A673 (cell line): ENCODE measurements around the gene TGM2.

Experiments
- EZH2 ChIP-seq: fragments of 200-600 bp; sonication (generic); IDR thresholded peaks from 2 replicates; pipeline ENCODE4 v1.6.1; 2017; ENCODE audit warnings: borderline replicate concordance, low read depth, mild to moderate bottlenecking, mixed read lengths, antibody characterized with exemption, low read length; ENCODE audit not compliant: poor library complexity, severe bottlenecking
- TF ChIP-seq, protein P1 (sequence below): fragments of 300-800, 200-600 bp; sonication (generic); conservative IDR thresholded peaks from 2 replicates; pipeline ENCODE4 v1.5.1; 2017; ENCODE audit warnings: low read depth, mild to moderate bottlenecking, antibody characterized with exemption, low read length, moderate library complexity, mixed read lengths

DNA sequence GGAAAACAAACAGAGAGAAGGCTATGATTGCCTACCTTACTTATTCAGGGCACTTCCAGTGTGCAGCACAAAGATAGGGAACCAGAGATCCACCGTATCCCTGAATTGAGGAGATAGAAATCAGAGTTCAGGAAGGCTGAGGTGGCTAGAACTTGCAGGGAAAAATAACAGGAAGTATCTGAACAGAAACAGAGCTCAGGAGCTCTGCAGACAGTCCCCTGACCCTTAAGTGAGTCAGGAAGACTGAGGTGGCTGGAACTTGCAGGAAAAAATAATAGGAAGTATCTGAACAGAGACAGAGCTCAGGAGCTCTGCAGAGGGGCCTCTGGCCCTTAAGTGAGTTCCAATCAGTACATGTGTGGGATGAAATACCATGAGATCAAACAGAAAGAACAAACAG lies 66.1 kb downstream of the TGM2 start:
- TF ChIP-seq EZH2, result no peak
- TF ChIP-seq, protein P1, sequence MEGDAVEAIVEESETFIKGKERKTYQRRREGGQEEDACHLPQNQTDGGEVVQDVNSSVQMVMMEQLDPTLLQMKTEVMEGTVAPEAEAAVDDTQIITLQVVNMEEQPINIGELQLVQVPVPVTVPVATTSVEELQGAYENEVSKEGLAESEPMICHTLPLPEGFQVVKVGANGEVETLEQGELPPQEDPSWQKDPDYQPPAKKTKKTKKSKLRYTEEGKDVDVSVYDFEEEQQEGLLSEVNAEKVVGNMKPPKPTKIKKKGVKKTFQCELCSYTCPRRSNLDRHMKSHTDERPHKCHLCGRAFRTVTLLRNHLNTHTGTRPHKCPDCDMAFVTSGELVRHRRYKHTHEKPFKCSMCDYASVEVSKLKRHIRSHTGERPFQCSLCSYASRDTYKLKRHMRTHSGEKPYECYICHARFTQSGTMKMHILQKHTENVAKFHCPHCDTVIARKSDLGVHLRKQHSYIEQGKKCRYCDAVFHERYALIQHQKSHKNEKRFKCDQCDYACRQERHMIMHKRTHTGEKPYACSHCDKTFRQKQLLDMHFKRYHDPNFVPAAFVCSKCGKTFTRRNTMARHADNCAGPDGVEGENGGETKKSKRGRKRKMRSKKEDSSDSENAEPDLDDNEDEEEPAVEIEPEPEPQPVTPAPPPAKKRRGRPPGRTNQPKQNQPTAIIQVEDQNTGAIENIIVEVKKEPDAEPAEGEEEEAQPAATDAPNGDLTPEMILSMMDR, result no peak
